ENCODE results near the gene ANO1.

GRCh38 chr11:70225681-70226177 is 147.6 kb downstream of the ANO1 start:
- no peak for TF ChIP-seq TCF4 (CRISPR knock-in tag; IDR thresholded peaks at IDR 0.05; ENCODE audit: borderline replicate concordance)
- no peak for TF ChIP-seq ZFP30 (CRISPR knock-in tag; IDR thresholded peaks at IDR 0.05)
- TF ChIP-seq GLIS3 (CRISPR knock-in tag; IDR thresholded peaks at IDR 0.05), result no peak
- no peak for TF ChIP-seq SNAI2 (CRISPR knock-in tag; IDR thresholded peaks at IDR 0.05)
- no peak for TF ChIP-seq CSDC2 (CRISPR knock-in tag; IDR thresholded peaks at IDR 0.05)
- TF ChIP-seq ZNF70 (CRISPR knock-in tag; IDR thresholded peaks at IDR 0.05), result no peak

Measured in SK-N-SH treated with all-trans-retinoic acid at 6 μM for 48 hours (cell line).